GM04503 (cell line): ENCODE measurements around the gene PRKAA1.
"Not testable (repeated sequence)": the region's sequence is repeated elsewhere in the genome, so short reads cannot be mapped to it uniquely, and the experiment has no call there.

ENCODE experiments used
- DNase-seq: peaks from one replicate; pipeline ENCODE4 v3.0.0-alpha.2; 2012; ENCODE audit warnings: low read depth

The PRKAA1 gene

GRCh38 chr5:40779561-40779960, 18.6 kb downstream of the PRKAA1 start:
- DNase-seq = no peak

- no peak for DNase-seq
Measured at GRCh38 chr5:40778133-40778532, 20.0 kb downstream of the PRKAA1 start.

DNA sequence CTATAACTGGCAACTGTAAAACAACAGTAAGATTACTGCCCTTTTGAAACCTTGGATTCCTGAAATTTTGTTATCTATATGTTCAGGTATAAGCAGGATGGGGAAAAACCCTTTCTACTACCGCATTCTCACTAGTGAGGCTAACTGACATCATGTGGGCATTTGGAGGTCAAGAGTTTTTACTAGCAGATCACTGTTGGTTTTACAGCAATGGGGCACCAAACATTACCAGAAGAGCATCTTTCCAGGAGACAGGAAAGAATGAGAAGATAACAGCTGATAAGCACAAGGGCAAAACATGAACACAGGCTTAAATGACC, 21.6 kb downstream of the PRKAA1 start:
- no peak for DNase-seq

DNA sequence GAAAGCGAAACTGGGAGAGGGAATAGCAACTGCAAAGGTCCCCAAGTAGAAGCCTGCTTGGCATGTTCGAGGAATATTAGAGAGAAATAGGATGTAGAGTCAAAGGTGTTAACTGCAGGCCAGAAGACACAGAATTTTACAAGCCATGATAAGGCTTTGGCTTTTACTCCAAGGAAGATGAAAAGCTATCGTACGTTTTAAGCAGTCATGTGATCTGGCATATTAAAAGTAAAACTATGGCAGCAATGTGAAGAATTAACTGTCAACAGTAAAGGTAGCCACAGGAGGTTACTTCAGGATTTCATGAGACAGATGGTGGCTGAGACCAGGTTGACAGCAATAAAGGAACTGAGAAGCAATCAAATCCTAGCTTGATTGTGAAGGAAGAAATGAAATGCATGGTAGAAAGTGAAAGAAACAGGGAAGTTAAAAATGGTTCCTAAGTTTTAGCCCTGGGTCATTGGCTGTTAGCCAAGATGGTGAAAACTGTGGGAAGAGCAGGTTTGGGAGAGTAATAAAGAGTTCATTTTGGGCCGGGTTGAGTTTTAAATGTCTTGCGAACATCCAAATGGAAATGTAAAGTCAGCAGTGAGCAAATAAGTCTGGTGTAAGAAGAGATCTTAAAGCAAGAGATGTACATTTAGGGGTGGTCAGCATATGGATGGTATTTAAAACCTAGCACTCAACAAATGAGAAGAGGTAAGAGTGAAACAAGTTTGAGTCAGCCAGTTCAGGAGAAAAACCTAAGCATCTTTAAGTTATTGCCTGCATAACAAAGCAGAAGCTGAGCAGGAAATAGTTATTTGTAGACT, 22.1 kb downstream of the PRKAA1 start:
- no peak for DNase-seq

DNA sequence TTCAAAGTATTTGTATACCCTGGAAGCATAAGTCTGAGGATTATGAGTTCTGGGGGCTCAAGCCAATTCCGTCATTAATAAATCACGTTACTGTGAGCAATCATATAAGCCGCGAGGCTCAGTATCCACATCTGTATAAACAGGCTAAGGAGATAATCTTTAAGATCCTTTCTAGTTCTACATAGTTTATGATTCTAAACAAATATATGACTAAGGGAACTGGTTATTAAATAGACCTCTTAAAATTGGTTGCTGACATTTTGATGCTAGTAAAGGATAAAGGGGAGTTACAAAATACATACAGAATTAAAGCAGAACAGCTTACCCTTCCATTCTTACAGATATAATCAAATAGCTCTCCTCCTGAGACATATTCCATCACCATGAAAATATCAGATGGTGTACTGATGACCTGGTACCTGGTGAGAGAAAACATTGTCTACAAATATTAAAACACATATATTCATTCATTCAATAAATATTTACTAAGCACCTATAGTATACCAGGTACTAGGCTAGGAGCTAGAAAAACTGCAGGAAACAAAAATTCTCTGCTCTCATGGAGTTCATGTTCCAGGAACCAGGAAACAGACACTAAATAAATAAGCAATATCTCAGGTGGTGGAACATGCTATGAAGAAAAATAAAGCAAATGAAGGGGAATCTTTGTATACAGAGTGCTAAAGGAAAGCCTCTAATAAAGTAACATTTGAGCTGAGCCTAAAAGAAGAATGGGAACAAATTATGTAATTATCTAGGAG, 22.9 kb downstream of the PRKAA1 start:
- no peak for DNase-seq

GRCh38 chr5:40774623-40775022, 23.6 kb downstream of the PRKAA1 start:
- no peak for DNase-seq

DNA sequence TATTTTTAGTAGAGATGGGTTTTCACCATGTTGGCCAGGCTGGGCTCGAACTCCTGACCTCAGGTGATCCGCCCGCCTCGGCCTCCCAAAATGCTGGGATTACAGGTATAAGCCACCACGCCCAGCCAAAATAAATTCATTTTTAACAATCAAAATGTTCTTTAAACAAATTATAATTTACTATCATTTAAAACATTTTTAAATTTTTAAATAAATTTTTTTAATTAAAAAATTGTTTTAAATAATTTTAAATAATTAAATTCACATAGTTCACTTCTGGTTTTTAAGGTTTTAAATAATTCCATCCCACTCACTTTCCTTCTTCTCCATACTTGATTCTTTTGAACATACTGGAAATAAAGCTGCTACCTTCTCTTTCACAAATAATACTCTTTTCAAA, 27.4 kb downstream of the PRKAA1 start:
- no peak for DNase-seq

DNA sequence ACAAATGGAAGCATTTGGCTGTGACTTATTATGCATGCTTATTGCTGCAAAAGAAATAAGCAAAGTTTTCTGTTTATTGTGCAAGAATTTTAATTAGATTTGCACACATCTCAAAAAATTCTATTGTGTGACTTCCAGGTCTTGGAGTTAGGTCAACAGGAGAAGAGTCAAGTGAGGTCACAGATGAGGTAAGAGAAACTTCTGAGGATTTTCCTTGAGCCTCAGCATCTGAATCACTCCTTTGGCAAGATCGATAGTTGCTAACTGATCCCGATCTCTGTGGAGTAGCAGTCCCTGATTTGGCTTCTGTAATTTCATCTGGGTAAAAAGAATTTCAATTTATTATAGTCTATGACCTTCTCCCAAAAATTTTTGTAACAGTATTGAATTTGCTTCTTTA, 35.5 kb downstream of the PRKAA1 start:
- DNase-seq = no peak

DNA sequence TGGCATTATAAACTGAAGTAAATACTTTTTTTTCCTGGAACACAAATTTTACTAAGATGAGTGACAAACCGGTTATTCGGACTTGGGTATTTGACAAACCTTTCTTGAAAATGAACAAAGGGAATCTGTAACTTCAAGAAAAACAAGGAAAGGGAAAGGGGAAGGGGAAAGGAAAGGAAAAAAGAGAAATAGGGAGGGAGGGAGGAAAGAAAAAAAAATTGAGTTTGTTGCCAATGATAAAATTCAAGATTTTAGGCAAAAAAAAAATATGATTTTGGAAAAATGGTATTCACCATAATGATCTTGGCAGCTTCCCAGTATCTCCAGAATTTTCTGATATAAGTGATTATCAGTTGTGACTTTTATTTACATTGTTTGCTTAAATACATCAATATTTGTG, 40.8 kb downstream of the PRKAA1 start:
- no peak for DNase-seq

- DNase-seq = peak; percentile 57
Measured at GRCh38 chr5:40755407-40756365, 42.5 kb downstream of the PRKAA1 start, which contains the start of gene TTC33. Gene TTC33 (minus strand): TSS chr5:40755961. CDS start chr5:40747018, 8,943 bp downstream.

- no peak for DNase-seq
Measured at GRCh38 chr5:40755093-40755406, 43.1 kb downstream of the PRKAA1 start.

DNA sequence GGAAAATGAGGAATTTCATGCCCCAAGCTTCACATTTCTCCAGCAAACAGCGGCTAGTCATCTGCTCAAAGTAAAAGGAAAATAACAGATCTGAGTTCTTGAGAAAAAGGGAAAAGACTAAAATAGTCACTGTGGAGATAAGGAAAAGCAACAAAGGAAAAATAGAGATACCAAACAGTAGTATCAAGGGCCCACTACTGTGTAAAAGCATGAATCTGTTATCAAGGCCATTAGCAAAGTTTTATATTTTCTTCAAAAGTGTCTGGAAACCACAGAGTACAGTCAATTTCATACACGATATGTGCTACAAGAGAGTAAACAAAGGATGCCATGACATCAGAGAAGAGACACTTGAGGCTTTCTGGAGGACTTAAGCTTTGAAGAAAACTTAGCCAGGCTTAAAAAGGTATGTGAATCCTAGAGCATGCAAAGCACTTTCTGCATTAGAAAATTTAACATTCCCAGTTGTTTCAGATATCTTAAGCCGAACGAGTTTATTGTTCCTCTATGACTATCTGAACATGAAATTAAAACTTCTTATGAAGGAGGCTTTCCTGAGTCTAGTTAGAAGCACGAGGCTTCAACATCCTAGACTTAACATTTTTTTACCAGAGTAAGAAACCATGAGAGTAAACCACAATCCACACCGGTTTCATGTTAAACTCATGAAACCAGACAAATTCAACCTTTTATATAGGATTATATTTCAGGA, 43.6 kb downstream of the PRKAA1 start:
- no peak for DNase-seq

DNA sequence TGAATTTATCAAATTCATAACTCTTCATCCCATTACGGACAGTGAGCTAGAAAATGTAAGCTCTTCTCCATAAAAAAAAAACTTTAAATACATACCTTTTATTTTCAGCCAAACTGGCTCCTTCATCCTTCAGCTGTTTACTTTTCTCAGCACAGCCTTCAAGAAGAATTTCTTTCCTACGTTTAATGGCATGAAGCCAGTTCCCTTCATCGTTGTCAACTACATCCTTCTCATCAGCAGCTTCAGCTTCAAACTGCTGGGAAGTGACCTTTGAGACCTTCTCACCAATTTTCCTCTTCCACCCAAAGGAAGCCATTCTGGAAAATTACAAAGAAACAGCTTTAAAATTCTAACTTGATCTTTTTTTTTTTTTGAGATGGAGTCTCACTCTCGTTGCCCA, 51.5 kb downstream of the PRKAA1 start:
- DNase-seq = no peak

DNA sequence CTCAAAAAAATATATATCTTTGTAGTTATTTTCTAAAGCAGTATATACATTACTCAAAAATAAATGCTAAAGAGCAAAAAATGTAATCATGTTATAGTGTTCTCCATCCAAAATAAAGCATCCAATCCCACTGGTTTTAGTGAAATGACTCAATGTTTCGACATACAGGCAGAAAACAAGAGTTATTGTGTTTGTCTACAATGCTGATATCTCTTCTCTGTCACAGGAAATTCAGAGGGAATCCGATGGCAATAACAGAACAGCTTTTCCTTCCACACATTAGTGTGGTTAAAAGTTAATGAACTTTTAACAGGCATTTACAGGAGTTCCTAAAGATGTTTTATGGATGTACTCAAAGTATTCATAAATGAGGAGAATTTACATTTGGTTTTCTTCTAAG, 54.4 kb downstream of the PRKAA1 start:
- DNase-seq = no peak

GRCh38 chr5:40738502-40738901, 59.7 kb downstream of the PRKAA1 start:
- no peak for DNase-seq

DNA sequence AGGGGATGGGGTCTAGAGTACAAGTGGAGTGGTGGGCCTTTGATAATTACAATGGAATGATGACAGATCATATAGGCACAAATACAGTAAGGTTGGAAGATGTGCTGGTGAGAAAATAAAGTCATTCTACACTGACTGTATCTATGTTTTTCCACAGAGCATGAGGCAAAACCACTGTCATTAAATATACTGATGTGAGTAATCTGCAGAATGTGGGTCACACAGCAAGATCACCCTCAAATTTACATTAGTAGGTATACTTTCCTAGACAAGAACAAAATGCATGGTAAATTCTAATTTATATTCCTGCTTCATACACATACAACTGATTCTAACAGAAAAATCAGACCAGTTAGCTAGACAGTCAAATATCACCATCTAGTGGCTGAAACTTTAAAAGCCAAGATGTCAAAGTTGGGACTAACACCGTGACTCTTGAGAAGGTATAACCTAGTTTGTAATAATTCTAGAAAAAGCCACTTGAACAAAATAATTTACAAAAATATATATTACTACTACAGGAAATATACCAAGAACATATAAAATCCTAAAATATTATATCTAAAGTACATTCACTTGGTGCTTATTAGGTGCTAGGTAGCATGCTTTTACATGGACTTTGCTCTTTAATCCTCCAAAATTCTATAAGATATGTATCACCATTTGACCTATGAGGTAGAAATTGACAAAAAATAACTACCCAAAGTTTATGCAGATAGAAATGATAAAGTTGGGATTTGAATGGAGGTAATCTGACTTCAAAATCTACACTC, 61.9 kb downstream of the PRKAA1 start:
- DNase-seq = no peak

DNA sequence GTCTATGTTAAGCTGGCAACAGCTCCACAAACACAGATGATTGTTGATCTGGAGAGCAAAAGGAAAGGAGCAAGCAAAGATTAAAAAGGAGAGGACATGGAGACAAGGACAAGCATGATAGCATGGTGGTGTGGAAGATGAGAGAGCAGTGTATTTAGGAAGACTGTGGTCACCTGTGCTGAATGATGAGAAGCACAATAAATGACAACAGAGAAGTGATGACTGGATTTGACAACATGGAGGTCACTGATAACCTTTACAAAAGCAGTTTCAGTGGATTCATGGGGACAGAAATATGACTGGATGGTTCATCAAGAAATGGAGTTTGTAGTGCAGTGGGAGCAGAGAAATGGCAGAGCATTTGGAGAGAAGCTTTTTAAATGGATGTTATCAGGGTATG, 62.6 kb downstream of the PRKAA1 start:
- no peak for DNase-seq

DNA sequence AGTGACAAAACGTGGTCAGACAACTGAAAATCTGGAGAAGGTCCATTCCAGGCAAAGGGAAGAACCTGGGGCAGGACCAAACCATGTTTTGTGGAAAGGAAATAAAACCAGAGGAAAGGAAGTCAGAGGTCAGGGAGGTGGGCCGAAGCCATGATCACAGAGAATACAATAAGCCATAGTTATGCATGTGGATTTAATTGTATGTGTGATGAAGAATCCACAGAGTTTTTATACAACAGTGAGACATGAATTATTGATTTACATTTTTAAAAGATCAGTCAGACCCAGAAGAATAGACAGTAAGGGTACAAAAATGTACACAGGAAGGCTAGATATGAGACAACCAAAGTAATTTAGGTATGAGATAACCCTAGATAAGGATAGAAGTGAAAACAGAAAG, 63.2 kb downstream of the PRKAA1 start:
- no peak for DNase-seq

- DNase-seq = no peak
Measured at GRCh38 chr5:40733879-40734563, 64.2 kb downstream of the PRKAA1 start.

- no peak for DNase-seq
Measured at GRCh38 chr5:40733434-40733833, 64.7 kb downstream of the PRKAA1 start.

- not testable (repeated sequence) for DNase-seq
Measured at GRCh38 chr5:40722497-40722911, 75.7 kb downstream of the PRKAA1 start.
